ENCODE measurements around the gene VASH1. TPM values are rescaled to one million over a fixed set of nuclear protein-coding genes. Genes with fewer than 3 reads are reported as not detected.
A peak's percentile ranks its signal among the peaks of the same experiment; 100 is the strongest.

The VASH1 gene
- polyA plus RNA-seq, 5 donors: 36.7 to 56.7 (median 51.9) TPM

DNA sequence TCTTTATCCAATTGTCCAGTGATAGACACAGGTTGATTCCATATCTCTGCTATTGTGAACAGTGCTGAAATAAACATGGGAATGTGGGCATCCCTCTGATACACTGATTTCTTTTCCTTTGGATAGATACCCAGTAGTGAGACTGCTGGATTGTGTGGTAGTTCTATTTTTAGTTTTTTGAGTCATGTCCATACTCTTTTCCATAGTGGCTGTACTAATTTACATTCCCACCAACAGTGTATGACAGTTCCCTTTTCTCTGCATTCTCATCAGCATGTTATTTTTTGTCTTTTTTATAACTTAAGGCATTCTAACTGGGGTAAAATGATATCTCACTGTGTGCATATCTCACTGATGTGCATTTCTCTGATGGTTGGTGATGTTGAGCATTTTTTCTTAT, 24.8 kb upstream of the VASH1 start:
- no peak for DNase-seq

DNA sequence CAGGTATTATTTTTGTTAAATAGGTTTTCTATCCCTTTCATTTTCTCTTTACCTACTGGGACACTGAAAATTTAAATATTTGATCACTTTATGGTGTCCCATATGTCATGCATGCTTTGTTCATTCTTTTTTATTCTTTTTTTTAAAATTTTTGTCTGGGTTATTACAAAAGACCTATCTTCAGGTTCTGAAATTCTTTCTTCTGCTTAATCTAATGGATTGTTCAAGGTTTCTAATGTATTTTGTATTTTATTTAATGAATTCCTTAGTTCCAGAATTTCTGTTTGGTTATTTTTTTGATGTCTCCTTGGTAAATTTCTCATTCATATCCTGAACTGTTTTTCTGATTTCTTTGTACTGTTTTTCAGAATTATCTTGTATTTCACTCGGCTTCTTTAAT, 20.2 kb upstream of the VASH1 start:
- no peak for DNase-seq

DNA sequence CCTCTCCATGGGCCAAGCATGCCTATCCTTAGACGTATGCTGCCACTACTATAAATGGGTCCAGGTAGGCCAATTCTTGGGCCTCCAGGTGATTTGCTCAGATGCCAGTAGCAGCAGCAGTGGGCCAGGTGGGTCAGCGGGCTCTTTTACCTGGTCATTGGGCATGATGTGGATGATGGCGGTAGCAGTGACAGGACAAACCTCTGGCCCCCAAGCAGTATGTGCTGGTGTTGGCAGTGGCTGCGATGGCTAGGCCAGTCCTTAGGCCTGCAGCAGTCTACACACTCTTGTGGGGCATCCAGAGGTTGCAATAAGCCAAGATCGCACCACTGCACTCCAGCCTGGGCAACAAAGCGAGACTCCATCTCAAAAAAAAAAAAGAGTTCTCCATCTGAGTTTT, 19.1 kb upstream of the VASH1 start:
- no peak for DNase-seq

DNA sequence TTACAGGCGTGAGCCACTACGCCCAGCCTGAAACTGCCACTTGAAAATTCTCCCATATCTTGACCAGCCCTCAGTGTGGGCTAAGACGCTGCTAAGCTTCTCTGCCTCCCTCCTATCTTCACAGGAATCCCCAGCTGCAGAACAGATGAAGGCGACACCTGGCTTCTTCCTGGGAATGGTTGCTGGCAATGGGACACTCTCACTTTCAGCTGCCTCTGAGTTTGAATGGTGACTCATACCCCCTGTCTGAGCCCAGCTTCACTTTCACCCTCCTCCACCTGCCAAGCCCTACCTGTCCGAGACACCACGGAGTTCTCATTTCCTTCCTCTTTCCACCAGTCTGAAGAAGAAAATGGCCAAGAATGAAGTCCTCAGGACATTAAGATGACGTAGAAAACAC, 18.3 kb upstream of the VASH1 start:
- DNase-seq: no peak

DNA sequence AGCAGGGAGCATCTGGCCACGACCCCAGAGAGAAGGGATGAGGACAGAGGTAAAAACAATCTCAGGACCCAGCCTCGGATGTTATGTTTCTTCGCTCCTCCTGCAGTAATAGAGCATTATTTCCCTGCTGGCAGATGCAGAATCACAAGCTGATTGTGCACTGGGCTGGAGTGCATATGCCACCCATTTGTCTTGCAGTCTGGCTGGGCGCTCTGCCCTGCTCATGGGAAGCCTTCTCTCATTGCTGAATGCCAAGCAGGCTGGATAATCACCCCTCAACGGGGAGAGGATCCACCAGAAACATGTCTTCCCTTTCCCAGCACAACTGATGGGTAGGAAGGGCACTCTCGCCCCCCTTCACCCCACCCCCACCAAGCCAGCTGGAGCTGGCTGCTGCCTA, 8.5 kb upstream of the VASH1 start:
- DNase-seq: no peak

DNA sequence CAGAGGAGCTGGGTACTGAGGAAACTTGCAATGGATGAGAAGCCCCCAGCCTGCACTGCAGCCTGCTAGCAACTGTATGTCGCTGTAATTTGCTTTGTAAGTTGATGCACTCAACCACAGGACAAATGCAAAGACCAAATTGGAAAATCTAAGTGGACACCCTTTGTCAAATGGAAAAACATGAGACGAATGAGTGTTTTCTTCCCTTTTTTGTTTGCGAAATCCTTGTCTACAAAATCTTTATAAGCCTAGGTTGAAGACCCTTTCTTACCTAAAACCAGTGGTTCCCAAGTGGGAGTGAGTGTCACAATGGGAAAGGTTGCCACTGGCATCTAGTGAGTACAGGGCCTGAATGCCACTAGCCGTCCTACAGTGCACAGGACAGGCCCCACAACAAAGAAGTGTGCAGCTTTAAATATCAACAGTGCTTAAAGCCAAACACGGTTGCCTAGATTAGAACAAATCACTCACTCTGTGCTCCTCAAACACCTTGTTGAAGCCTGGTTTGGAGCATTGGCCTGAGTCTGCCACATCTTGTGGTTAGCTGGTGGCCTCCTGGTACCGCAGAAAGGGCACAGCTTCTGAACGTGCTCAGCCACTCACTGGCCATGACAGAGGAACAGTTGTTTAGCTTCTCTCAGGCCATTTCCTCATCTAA, 7.6 kb upstream of the VASH1 start:
- DNase-seq: no peak

DNA sequence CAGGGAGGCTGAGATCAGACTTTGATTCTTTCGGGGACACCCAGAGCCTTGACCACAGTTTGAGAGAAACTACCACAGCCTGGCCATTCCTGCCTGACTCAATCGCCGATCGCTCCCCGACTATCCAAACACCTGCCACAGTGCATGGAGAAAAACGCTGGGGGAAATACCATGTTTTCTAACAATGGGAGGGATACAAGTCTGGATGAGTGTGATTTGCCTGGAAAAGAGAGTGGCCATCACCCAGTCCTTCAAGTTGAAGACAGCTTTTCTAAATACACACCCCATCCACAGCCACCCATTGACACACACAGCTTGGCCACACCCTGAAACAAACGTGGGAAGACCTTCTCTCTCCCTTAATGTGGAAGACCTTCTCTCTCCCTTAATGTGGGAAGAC, 6.7 kb upstream of the VASH1 start:
- DNase-seq: no peak

DNA sequence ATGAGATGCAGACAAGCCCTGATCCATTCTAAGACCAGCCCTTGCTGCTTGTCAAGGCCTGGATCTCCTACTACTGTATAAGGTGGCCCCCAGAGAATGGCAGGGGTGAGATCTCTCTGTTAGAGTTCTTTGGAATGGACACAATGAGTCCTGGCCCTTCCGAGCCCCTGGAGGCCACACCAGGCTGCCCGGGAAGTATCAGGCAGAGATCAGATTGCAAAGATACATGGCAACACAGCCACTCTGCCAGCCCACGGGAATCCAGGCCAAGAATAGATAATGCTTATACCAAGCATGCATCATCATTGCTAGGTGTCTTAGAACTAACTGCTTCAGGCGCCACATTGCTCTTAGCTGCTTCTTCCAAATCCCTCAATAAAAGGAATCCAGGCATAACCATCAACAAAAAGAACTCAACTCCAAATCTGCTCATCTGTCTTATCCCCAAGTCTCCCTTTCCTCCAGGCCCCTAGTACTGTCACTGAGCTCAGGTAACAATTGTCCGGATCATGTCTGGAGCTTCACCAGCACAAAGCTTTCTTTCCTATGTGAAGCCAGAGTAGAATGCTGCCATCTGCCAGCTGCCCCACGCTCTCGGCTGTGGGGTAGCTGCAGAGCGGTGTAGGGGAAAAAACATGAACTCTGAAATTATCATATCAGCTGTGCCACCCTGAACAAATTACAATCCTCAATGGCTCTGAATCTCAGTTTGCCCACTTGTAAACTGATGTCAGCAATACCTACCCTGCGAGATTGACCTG, 5.5 kb upstream of the VASH1 start:
- no peak for DNase-seq

DNA sequence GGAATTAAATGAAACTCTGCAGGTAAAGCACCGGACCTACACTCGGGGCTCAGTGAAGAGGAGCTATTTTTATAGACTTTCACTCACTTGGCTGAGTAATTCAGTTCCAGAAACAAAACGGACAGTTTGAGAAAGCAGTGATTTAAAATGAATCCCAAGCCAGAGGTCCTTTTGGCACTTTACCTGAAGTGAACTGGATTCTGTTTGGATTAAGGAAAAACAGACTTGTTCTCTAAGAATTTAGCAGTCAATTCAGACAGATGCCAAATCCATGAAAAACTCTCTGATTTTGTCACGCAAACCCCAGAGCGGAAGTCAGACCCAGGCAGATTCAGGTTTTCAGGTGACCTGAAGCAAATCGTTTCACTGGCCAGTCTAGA, 4.9 kb upstream of the VASH1 start:
- DNase-seq: no peak

DNA sequence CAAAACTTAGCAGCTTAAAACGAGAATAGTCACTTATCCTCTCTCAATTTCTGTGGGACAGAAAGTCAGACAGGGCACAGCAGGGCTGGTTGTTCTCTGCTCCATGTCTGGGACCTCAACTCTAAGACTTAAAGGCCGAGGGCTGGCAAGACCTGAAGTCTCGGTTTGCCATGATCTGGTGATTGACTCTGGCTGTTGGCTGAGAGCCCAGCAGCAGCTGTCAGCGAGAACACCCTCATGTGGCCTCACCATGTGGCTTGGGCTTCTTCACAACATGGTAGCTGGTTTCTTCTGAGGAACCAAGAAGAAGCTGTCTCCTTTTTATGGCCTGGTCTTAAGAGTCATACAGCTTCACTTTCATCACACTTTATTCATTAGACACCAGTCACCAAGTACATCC, 1.7 kb upstream of the VASH1 start:
- no peak for DNase-seq

DNA sequence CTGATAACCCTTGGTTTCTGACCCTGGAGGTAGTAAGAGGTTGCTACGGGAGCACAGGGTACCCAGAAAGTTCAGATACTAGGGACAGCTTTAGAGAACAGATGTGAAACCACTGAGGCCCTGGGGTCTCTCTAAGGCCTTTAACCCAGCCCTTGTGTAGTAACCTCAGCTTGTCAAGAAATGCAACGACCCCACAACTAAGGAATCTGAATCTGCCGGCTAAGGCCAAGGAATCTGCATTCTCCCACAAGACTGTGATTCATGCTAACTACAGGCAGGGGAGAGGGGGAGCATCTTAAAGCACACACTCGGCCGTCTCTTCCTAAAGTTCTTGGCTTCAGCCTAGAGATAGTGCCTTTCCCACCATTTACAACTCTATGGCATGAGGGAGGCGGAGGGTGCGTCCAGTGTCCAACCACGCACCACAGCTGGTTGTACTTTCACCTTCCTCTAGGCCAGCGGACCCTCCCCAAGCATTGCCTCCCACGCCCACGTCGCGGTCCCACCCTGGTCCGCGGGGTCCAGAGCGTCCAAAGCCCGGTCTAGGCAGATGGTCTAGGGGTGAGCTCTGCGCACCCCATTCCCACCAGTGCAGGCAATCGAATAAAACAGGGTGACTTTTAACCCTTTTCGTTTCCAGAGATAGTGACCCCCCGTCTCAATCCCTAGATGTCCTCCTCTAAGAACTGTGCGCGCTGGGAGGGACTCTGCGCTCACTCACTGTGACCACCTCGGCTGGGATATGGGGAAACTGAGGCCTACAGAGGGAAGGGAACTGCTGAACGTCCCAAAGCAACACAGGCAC, 735 bp upstream of the VASH1 start:
- no peak for DNase-seq

DNA sequence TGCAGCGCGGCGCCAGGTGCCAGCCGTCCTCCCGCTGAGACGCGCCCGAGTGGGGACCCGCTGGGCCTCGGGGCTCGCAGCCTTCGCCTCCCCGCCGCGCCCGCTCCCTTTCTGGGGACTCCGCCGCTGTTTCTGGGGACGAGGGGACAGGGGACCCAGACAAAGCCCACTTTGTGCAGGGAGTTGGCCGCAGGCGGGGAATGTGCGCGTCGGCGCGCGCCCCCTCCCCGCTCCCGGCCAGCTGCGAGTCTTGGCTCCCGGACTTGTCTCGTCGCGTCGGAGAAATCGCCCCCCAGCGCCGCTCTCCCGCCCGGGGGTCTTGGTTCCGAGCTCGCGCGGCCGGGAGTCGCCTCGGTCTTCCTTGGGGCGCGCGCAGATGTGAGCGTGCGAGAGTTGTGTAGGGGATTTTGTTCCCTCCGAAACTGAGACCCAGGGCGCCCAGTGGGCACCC, 717 bp downstream of the VASH1 start:
- DNase-seq: no peak

DNA sequence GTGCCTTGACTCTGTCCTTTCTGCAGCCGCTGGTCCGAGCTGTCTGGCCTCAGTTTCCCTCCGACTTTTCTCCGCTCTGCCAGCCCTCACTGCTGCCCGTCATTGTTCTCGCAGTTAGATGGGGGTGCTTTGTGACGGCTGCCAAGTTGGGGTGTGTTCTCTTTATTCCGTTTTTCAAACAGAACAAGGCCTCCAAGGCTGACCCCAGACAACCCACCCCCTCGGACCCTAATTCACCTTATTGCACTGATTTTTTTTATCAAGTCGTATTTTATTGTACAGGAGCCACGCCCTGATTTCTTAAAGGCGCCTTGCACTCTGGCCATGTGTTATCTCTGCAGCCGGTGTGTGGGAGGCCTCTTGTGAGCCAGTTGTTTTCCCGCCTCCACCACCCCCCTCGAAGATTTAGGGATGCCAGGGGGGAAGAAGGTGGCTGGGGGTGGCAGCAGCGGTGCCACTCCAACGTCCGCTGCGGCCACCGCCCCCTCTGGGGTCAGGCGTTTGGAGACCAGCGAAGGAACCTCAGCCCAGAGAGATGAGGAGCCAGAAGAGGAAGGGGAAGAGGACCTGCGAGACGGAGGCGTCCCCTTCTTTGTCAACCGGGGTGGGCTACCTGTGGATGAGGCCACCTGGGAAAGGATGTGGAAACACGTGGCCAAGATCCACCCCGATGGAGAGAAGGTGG, 1.3 kb downstream of the VASH1 start:
- DNase-seq: no peak

DNA sequence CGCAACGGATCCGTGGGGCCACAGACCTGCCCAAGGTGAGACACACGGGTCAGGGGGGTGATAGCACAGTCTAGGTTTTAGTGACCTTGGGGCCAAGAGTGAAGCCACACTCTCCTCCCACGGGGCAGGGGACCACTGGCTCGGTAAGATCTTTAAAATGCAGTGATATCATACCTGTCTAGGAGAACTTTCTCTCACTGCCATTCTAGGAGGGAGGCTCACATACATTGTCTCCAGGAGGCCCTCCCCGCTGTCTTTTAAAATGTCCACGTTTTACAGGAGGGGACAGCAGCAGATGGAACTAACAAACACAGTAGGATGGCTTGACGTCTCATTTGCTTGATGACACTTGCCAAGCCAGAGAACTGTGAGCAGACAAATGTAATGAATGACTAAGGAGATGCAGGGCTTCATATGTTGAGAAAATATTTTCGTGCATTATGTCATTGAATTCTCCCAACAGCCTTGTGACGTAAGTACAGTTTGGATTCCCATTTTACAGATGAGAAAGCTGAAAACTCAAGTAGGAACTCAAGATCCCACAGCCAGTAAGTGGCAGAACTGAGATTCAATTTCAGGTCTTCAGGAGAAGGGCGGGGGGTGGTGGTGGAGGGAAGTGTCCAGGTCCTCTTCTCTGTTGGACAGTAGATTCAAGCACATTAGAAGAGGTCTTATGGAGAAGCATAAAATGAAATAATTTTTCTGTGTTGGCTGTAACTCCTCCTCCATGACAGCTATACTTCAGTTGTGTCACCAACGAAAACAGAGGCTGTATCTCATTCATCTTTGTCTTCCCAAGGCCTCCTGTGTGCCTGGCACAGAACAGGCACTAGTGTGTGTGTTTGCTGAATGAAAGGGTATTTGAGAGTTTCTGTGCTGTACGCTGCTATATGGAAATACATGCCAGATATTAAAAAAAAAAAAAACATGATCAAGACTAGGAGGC, 2.1 kb downstream of the VASH1 start:
- DNase-seq: no peak

DNA sequence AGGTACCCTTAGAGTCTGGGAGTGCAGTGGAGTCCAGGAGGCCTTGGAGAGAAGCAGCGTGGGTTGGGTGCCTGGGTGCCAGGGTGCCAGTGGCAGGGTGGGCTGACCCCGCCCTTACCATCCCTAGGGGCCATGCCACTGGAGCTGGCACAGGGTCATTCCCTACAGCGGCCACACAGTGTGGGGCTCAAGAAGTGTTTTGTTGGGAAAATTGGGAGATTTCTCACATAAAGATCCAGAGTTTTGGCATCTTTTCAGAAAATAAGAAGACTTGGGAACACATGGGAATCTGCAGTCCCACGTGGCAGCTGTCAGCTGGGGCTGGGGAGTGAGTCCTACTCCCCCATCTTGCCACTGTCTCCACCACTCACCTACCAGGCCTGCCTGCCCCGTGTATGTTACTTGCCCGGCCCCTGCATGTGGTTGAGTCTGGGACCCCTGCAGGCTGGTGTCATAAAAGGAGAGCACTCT, 4.2 kb downstream of the VASH1 start:
- no peak for DNase-seq

DNA sequence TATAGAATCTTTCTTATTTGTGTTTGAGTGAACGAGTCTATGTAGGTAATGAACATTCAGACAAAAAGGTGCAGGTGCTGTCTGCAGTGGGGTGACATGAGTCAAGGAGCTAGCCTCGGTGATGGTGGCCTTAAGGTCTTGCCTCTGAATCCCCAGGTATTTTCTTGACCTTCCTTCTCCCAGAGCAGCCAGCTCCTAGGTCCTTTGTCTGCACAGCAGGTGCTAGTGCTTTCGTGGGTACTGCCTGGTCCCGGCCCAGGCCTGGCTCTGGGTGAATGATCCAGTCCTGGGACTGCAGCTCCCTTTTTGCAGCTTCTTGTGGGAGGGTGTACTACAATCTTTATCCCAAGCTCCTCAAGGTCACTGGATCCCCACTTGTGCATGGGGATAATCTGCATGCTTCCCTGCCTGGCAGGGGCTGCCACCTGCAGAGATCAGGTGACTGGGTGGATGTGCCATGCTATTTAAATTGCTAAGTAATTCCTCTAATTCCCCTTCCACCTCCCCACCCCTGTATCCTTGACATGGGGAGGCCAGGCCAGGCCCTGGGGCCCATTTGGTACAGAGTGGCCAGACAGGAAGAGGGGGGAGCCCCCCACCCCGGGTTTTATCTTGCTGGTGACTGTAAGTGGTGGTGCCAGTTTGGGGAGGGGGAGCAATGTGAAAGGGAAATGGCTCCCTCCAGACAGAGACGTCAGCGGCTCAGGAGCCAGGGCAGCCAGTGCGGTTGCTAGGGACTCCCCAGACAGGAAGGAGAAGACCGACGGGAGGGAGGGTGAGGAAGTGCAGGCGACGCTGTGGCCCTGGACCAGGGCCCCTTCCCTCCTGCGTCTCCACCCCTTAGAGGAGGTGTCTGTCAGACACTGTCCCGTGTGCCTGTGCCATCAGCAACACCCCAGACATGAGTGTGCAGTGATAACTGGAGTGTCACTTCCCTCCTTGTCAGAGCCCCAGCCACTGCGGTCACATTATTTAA, 6.7 kb downstream of the VASH1 start:
- DNase-seq: peak; percentile 60 to 61

DNA sequence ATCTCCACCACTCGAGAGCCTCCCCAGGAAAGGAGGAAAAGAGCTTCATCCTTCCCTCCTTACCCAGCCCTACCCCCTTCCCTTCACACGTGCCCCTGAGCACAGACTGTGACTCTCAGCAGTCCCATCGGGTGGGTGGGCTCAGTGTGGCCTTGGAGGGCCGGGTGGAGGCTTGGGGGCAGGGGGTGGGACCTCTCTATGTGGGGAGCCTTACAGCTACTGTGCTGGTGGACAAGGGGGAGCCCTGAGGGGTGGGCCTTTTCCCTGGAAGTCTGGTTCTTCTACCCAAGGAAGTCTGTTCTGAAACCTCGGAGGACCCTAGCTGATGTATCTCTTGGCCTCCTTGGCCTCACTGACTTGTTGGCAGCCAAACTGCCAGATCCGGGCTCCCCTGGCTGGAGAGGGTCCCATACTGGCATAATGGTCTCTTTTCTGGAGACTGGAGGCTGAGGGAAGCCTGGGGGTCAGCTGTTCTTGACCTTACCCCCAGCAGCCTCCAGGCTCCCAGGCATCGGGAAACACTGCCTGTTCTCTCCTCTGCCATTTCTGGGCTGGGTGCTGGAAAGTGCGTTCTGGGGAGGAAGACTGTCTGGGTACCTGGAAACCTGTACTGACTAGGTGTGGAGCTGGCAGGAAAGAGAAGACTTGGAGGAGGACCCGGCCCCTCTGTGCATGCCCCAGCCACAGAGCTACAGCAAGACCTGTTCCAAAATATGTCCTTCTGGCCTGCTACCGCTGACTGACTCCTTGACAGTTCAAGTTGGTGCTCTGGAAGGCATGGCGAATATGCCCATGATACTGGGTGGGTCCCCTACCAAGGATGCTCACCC, 7.6 kb downstream of the VASH1 start:
- DNase-seq: no peak

DNA sequence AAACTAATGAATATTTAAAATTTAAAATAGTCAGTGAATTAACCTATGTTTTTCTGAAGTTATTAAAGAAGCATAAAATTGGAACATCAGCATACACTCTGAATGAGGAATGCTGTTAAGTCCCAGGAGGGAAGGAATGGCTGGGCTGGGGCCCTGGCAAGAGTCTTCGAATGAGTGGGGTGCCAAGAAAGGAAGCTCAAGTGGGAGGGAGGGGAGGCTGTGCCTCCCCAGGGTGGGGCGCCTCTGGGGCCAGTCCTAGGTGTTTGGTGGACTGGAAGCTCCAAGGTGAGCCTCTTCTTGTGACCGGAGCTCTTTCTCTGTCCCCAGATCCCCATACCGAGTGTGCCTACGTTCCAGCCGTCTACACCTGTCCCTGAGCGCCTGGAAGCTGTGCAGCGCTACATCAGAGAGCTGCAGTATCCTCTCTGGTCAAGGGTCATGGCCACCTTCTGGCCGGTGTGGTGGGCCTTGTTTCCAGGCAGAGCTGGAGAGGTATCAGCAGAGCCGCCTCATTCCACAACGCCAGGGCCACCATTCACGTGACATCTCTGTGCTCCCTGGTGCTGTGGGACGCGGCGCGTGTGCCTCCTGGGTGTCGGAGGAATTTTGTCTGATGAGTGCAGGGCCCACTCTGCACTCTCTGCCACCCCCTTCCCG, 8.5 kb downstream of the VASH1 start:
- DNase-seq: no peak
